SK-N-SH (cell line): Measurements from ENCODE around the gene SFXN4. TPM values are rescaled to one million over a fixed set of nuclear protein-coding genes. Genes with fewer than 3 reads are reported as not detected.
A peak's percentile ranks its signal among the peaks of the same experiment; 100 is the strongest.

Experiments used
- CTCF ChIA-PET: fragments of 300-600, 350-600 bp; formaldehyde crosslinking; extraction: SDS; loops from one replicate; lab custom pipeline; 2021; lab: Yijun Ruan, JAX
- POLR2A ChIA-PET: fragments of 350-600 bp; sonication (Branson Sonifier 250); formaldehyde crosslinking; extraction: SDS; loops from one replicate; lab custom pipeline; 2020; ENCODE audit warnings: antibody characterized with exemption, inconsistent platforms; lab: Yijun Ruan, JAX
- DNase-seq: peaks from one replicate; pipeline ENCODE4 v3.0.0; 2012
- H2AFZ ChIP-seq: fragments of 200-600 bp; sonication (generic); 2 replicates; pipeline ENCODE4 v1.8.1; 2016; ENCODE audit warnings: antibody characterized with exemption, mild to moderate bottlenecking, low read depth
- H3F3A ChIP-seq: fragments of 200-600 bp; sonication (generic); replicated peaks from 2 replicates; pipeline ENCODE3; 2016; ENCODE audit warnings: antibody characterized with exemption, mild to moderate bottlenecking; ENCODE audit not compliant: insufficient read depth
- H3K27ac ChIP-seq, 2 experiments: fragments of 200-500 bp in 1 of 2; fragments of 200-600 bp in 1 of 2; sonication (Bioruptor generic) in 1 of 2; sonication (generic), shearing (Covaris generic) in 1 of 2; 2 replicates each; pipeline versions ENCODE4 v1.5.1 to v1.6.1; 2014 to 2016; ENCODE audit warnings: low read depth in 2 of 2, inconsistent platforms in 1 of 2, low read length in 1 of 2, mild to moderate bottlenecking in 1 of 2, mixed read lengths in 1 of 2
- H3K27me3 ChIP-seq: fragments of 200-600 bp; sonication (generic), shearing (Covaris generic); 2 replicates; pipeline ENCODE4 v1.6.1; 2016; ENCODE audit warnings: mixed run types; ENCODE audit not compliant: insufficient read depth
- H3K36me3 ChIP-seq, 2 experiments: fragments of 200-500 bp in 1 of 2; fragments of 200-600 bp in 1 of 2; sonication (Bioruptor generic) in 1 of 2; sonication (generic) in 1 of 2; replicated peaks in 1 of 2; 2 replicates each; pipeline versions ENCODE3 to v1.5.1; 2014 to 2016; ENCODE audit warnings: low read length in 1 of 2, mild to moderate bottlenecking in 1 of 2; ENCODE audit not compliant: insufficient read depth in 2 of 2, control insufficient read depth in 1 of 2
- H3K4me1 ChIP-seq, 2 experiments: fragments of 200-500 bp in 1 of 2; fragments of 200-600 bp in 1 of 2; sonication (Bioruptor generic) in 1 of 2; sonication (generic), shearing (Covaris generic) in 1 of 2; 2 replicates each; pipeline versions ENCODE4 v1.5.1 to v1.6.1; 2014 to 2016; ENCODE audit warnings: low read depth in 1 of 2, low read length in 1 of 2, mixed run types in 1 of 2; ENCODE audit not compliant: insufficient read depth in 2 of 2, control insufficient read depth in 1 of 2
- H3K4me2 ChIP-seq: fragments of 200-600 bp; sonication (generic), shearing (Covaris generic); 2 replicates; pipeline ENCODE4 v1.6.1; 2017; ENCODE audit warnings: mixed run types
- H3K4me3 ChIP-seq, 2 experiments: fragments of 200-500 bp in 1 of 2; fragments of 200-600 bp in 1 of 2; sonication (Bioruptor generic) in 1 of 2; sonication (generic), shearing (Covaris generic) in 1 of 2; 2 replicates each; pipeline versions ENCODE4 v1.5.1 to v1.8.1; 2014 to 2016; ENCODE audit warnings: low read depth in 2 of 2, inconsistent platforms in 1 of 2, low read length in 1 of 2, mild to moderate bottlenecking in 1 of 2, mixed read lengths in 1 of 2, moderate library complexity in 1 of 2
- H3K79me2 ChIP-seq: fragments of 200-600 bp; sonication (generic); 2 replicates; pipeline ENCODE4 v1.8.1; 2017; ENCODE audit warnings: mild to moderate bottlenecking; ENCODE audit not compliant: insufficient read depth
- H3K9ac ChIP-seq: fragments of 200-600 bp; sonication (generic); 2 replicates; pipeline ENCODE4 v1.6.1; 2017; ENCODE audit warnings: mixed run types
- H3K9me2 ChIP-seq: fragments of 200-600 bp; sonication (generic); 2 replicates; pipeline ENCODE4 v1.6.1; 2017; ENCODE audit warnings: mixed run types
- H3K9me3 ChIP-seq: fragments of 200-600 bp; sonication (generic); 2 replicates; pipeline ENCODE4 v1.6.1; 2017; ENCODE audit warnings: mixed run types, mild to moderate bottlenecking, moderate library complexity
- H4K20me1 ChIP-seq: fragments of 200-600 bp; sonication (generic); 2 replicates; pipeline ENCODE4 v1.6.1; 2017; ENCODE audit warnings: mild to moderate bottlenecking, mixed run types; ENCODE audit not compliant: insufficient read depth
- FOSL2 ChIP-seq: IDR thresholded peaks from 2 replicates; pipeline ENCODE4 v1.4.0; 2012; ENCODE audit warnings: low read depth, mild to moderate bottlenecking, moderate library complexity, borderline replicate concordance
- MEF2A ChIP-seq: IDR thresholded peaks from 2 replicates; pipeline ENCODE4 v1.4.0; 2012; ENCODE audit warnings: low read depth, borderline replicate concordance
- NRF1 ChIP-seq: IDR thresholded peaks from 2 replicates; pipeline ENCODE4 v1.6.1; 2012; ENCODE audit warnings: low read depth, mild to moderate bottlenecking, low read length
- POLR2AphosphoS5 ChIP-seq: IDR thresholded peaks from 2 replicates; pipeline ENCODE4 v1.6.1; 2012; ENCODE audit warnings: low read depth, low read length
- RFX5 ChIP-seq: IDR thresholded peaks from 2 replicates; pipeline ENCODE4 v1.6.1; 2012; ENCODE audit warnings: mild to moderate bottlenecking, improper control_type of control experiment, low read length
- SIN3A ChIP-seq: IDR thresholded peaks from 2 replicates; pipeline ENCODE4 v1.6.1; 2012; ENCODE audit warnings: low read depth, mild to moderate bottlenecking, low read length, moderate library complexity, borderline replicate concordance
- USF2 ChIP-seq: fragments of 150-350 bp; IDR thresholded peaks from 2 replicates; pipeline ENCODE4 v1.6.1; 2017; ENCODE audit warnings: antibody characterized with exemption, low read length, low read depth, borderline replicate concordance
- WGBS: methylation state at CpG from one replicate; pipeline ENCODE4 v1.1.6; 2017; ENCODE audit warnings: low lambda C conversion rate; 5-methylcytosine and 5-hydroxymethylcytosine counted together
- polyA plus RNA-seq, 3 experiments: library from polyadenylated mRNA; depleted of rRNA; stranded (reverse); fragments of >200 nt; gene quantifications; 2 replicates each; pipeline ENCODE4 v1.2.3, GENCODE V29; 2012
- TF ChIP-seq, protein P1 (sequence below): IDR thresholded peaks from 2 replicates; pipeline ENCODE4 v1.4.0; 2012; ENCODE audit warnings: low read depth, borderline replicate concordance

The SFXN4 gene
- polyA plus RNA-seq, 1 of the 3 experiments (the other 2 are of a cell fraction), result 24.2 TPM

DNA sequence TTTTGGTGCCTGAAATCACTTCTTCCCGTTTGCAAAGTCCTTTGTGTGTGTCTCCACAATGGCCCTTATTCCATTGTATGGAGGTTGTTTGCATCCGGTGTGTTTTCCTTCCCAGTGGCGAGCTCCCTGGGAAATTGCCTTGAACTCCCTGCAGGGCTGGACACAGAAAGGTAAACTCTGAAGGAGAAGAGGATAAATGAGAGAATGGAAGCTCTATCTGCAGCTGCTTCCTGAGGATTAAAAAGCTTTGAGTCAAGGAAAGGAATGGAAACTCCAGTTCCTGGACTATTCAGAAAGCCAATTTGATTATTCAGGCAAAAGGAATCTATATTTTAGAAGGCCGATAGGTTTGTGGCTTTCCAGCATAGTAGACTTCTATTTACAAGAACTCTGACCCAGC, 37.5 kb upstream of the SFXN4 start:
- Histone ChIP-seq H4K20me1 (no peaks in the 10 kb centered on the region), H3K4me1 (peaks cover 7 to 9% of the 10 kb centered on the region in 2 experiments; a peak in 2 of 4 replicates), H3K36me3 (no peaks in the 10 kb centered on the region), H3K79me2 (no peaks in the 10 kb centered on the region), H3F3A (peaks cover 15% of the 10 kb centered on the region), H3K27ac (no peak overlapping the region; a peak in 1 of 4 replicates), H3K4me3 (no peak overlapping the region), H3K9me2 (no peaks in the 10 kb centered on the region), H3K4me2 (peak overlapping the region; percentile 45; the same call in 1 of the 2 replicates), H2AFZ (peak overlapping the region; percentile 50; the same call in 1 of the 2 replicates), H3K27me3 (no peaks in the 10 kb centered on the region), H3K9me3 (no peaks in the 10 kb centered on the region), H3K9ac (no peak overlapping the region)
- no peak for DNase-seq
- POLR2A ChIA-PET, result interaction anchor here (0.7 kb wide), 1 partner anchor 167 kb away, joined by 3 read pairs; no protein-coding TSS in a partner anchor
- WGBS, result 59% methylated on average over 4 of the region's 4 CpGs
- TF ChIP-seq FOSL2, result peak; percentile 33; the same call in 1 of the 2 replicates
- TF ChIP-seq NRF1, result no peak
- CTCF ChIA-PET, result interaction anchor here (1.0 to 15.4 kb wide), 3 partner anchors 242 to 340 kb away, joined by 3 to 505 read pairs (median 8); partner anchors contain the start of gene RGS10

DNA sequence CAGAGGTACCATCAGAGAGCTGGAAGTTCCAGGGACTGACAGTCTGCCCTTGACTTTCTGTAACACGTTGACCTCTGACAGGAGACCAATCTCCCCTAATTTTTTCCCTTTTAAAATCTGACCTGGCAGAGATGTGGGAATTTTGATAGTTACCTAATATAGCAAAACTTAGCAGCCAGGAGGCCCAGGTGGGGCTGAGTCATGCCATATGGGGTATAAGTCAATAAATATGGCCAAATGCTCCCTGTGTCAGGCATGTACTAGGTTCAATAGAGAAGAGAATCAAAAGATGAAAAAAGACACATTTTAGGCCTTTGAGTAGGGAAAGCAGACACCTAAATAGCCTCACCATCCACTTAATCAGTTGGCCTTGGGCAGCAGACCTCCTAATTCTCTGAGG, 35.7 kb upstream of the SFXN4 start:
- H3K9me2 ChIP-seq, result no peaks in the 10 kb centered on the region
- WGBS, result 79% methylated on average over 1 of the region's 1 CpG
- no peaks in the 10 kb centered on the region for H3K36me3 ChIP-seq
- H3K27ac ChIP-seq, result no peak overlapping the region
- no peaks in the 10 kb centered on the region for H3K9me3 ChIP-seq
- no peak overlapping the region for H3K4me2 ChIP-seq
- no peak overlapping the region for H3K4me3 ChIP-seq
- H2AFZ ChIP-seq, result no peak overlapping the region
- DNase-seq, result no peak
- no peaks in the 10 kb centered on the region for H3K79me2 ChIP-seq
- POLR2A ChIA-PET, result no interaction called here
- CTCF ChIA-PET, result interaction anchor here (1.1 to 15.4 kb wide), 6 partner anchors 8 to 341 kb away, joined by 4 to 505 read pairs (median 35); partner anchors contain the start of gene RGS10
- H3K4me1 ChIP-seq, result peaks cover 3 to 9% of the 10 kb centered on the region in 2 experiments; a peak in 2 of 4 replicates
- TF ChIP-seq, protein P1, sequence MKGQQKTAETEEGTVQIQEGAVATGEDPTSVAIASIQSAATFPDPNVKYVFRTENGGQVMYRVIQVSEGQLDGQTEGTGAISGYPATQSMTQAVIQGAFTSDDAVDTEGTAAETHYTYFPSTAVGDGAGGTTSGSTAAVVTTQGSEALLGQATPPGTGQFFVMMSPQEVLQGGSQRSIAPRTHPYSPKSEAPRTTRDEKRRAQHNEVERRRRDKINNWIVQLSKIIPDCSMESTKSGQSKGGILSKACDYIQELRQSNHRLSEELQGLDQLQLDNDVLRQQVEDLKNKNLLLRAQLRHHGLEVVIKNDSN, result no peak
- TF ChIP-seq USF2 (no peak), POLR2AphosphoS5 (no peak), MEF2A (no peak), RFX5 (no peak), SIN3A (no peak)
- H4K20me1 ChIP-seq, result no peaks in the 10 kb centered on the region
- no peak overlapping the region for H3K9ac ChIP-seq
- H3K27me3 ChIP-seq, result no peaks in the 10 kb centered on the region
- H3F3A ChIP-seq, result peaks cover 11% of the 10 kb centered on the region
